GM19397 (cell line): ENCODE measurements around the gene TRNP1.
"Not testable (repeated sequence)": the region's sequence is repeated elsewhere in the genome, so short reads cannot be mapped to it uniquely, and the experiment has no call there.

Experiments used
- ATAC-seq: cut with Tn5 transposase; IDR thresholded peaks from one replicate; pipeline ENCODE4 v1.9.1; 2021; ENCODE audit warnings: mild to moderate bottlenecking, moderate library complexity; ENCODE audit not compliant: unreplicated experiment

The TRNP1 gene, protein sequence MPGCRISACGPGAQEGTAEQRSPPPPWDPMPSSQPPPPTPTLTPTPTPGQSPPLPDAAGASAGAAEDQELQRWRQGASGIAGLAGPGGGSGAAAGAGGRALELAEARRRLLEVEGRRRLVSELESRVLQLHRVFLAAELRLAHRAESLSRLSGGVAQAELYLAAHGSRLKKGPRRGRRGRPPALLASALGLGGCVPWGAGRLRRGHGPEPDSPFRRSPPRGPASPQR

DNA sequence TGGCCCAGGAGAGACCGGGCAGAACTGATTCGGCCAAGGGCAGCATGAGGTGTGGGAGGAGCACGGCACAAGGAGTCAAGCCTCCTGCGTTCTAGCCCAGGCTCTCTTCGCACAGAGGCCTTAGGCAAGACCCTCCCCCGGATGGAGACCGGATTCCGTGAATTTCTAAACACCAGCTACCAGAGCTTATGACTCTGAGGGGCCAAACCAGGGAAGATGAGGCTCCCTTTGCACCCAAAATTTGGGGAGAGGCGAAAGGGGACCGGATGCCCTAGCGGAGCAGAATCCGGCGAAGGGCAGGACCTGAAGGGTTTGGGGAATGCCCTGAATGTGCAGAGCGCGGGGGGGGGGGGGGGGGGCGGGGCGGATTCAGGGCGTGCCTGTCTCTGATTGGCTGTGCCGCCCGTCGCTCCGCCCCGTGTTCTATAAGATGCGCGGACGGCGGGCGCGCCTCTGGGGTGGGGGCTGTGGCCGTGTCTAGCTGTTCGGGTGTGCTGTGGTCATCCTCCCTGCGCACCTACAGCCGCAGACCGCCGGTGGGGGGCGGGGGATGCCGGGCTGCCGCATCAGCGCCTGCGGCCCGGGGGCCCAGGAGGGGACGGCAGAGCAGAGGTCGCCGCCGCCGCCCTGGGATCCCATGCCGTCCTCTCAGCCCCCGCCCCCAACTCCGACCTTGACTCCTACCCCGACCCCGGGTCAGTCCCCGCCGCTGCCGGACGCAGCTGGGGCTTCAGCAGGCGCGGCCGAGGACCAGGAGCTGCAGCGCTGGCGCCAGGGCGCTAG is at the start of gene TRNP1:
TSS of gene TRNP1 (plus strand) at position 456 of the 783 bp plus-strand sequence. CDS start at position 551, 95 bp downstream.
- no peak for ATAC-seq

DNA sequence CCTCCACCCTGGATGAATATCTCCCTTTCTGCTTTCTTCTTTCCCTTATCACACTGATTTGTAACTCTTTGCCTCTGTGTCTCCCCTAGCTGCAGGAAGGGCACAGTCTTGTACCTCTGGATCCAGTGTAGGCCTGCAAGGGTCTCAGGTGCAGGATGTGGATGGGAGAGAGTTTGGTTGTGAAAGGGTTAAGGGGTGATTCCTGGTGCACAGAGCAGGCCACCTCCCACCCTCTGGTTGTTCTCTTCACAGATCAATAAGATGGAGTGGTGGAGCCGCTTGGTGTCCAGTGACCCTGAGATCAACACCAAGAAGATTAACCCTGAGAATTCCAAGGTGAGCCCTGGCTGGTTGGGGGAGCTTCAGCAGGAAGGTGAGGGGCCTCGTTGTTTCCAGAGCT is 48.4 kb upstream of the TRNP1 start:
- ATAC-seq: no peak

DNA sequence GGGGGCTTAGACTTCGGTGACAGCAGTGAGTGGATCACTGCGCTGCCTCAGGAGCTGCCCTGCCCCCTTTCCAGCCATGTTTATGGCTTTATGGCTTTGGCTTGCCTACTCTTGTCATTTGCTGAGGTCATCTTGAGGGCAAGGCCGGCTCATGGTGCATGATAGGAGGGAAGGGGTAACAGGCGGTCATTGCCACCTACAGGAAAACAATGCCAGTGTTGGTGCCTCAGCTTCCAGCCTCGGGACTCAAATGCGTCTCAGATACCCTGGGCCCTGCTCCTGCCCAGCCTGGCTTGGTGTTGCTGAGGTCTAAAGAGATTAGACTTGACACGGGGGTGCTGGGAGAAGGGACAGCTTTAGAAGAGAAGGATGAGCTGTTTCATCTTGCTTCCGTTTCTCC is 47.8 kb upstream of the TRNP1 start:
- no peak for ATAC-seq

DNA sequence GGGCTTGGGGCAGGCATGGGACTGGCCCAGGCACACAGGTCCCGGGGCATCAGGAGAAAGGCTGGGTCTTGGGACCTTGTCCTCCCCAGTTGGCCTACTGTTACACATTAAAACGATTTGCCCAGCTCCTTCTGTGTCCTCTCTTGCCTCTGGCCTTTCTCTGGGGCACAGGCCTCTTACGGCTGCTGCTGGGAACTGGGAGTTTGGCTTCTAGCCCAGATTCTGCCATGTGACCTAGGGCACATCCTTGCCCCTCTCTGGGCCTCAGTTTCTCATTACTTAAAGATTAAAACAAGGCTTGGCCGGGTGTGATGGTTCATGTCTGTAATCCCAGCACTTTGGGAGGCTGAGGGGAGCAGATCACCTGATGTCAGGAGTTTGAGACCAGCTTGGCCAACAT is 47.2 kb upstream of the TRNP1 start:
- no peak for ATAC-seq

DNA sequence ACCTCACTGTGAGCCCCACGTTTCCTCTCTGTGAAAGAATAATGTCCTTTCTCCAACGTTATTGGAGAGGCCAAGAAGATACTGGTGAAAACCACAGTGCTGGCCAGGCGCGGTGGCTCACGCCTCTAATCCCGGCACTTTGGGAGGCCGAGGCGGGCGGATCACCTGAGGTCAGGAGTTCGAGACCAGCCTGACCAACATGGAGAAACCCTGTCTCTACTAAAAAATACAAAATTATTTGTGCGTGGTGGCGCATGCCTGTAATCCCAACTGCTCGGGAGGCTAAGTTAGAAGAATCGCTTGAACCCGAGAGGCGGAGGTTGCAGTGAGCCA is 44.8 kb upstream of the TRNP1 start:
- not testable (repeated sequence) for ATAC-seq

DNA sequence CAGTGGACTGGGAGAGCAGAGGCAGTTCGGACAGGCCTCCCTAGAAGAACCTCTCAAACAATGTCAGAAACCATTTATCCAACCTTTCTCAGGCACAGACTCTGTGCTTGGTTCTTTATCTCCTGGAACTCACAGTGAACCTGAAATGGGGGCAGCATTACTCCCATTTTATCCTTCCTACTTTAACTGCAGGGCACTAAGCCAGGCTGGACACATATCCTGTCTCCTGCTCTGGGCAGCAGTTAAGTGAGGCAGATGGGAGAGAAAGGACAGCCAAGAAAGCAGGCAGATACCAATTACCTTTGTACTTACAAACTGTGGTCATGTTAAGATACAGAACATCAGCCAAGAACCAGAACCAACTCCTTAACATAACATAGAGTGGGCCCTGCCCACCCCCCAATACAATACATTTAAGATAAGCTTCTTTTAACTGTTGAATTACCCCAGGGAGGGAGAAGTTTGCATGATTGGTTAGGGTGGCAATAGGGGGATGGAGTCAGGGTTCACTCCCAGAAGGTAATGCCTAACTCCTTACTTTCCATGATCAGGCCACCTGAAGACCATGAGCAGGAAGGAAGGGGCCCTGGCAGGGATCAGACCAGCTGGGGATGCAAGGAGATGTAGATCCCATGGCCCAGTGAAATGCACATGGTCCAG is 44.1 kb upstream of the TRNP1 start:
- ATAC-seq: no peak

DNA sequence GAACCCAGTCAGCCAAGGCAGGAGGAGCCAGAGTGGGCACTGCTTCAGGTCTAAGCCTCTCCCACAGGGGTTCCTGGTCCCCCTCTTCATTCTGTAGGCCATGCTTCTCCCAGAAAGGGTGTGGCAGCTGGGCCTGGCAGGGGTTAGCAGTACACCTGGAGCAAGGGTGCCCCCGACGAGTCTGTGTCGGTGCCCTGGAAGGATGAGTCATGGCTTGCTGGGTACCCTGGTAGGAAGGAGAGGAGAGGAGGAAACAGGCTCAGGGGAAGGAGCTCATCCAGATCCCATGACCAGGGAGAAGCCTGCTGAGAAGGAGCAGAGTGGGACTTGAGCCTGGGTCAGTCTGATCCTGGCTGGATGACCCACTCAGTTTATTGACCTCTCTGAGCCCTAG is 43.6 kb upstream of the TRNP1 start:
- ATAC-seq: no peak

DNA sequence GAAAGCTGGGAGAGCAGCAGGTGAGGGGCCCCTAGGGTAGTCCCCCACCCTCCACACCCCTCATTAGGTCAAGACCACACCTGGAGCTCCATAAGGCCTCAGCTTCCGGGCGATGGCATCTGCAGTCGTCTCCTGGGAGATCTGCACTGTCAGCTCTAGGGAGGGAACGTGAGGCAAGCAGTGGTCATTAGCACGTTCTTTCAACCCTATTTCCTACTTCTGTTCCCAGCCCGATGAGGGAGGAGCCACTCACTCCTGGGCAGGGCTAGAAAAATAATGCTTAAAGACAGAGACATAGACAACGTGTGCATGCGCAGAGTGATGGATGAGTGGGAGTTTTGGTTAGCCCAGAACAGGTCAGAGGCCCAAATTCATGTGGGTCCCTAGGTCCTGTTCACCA is 42.9 kb upstream of the TRNP1 start:
- no peak for ATAC-seq

DNA sequence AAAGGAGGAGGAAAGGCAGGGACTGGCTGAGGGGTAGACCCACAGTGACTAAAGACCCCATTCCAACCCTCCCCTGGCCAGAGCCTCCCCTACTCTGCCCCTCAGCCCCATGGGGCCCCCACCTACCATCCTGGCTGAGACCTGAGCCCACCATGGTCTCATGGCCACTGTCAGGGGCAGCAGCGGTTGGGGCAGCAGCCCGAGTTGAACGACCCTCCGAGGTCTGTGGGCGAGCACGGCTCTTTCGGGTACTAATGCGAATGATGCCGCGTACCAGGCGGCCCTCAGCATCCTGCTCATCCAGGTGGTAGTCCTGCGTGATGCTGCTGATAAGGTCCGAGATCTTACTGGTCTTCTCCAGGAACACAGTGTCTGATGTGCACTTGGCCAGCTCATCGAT is 42.3 kb upstream of the TRNP1 start:
- no peak for ATAC-seq

DNA sequence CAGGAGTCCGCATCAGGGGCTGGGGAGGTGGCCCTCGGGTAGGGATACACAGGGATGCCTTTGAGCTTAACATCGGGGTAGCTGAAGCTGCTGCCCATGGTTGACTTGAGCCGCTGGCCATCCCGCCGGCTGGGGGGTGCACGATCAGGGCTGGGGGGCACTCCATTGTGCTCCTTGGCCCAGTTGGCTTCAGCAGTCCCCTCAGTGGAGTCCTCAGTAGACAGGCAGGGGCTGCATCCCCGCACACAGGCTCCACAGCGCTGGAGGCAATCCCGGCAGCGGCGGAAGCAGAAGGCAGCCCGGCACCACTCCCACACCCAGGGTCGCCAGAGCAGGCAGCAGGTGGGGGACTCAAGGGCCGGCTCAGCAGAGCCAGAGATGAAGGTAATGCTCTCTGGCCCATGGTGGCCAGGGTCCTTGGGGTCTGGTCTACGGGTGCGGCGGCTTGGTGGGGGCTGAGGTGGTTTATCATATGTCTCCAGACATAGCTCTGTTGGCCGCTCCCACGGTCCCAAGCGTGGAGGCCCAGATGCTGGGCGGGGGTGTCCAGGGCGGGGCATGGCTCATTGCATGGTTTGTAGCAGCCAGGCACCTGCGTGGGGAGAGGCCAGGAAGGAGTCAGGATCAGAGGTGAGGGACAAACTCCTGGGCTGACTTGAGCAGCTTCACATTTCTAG is 41.5 kb upstream of the TRNP1 start:
- no peak for ATAC-seq

DNA sequence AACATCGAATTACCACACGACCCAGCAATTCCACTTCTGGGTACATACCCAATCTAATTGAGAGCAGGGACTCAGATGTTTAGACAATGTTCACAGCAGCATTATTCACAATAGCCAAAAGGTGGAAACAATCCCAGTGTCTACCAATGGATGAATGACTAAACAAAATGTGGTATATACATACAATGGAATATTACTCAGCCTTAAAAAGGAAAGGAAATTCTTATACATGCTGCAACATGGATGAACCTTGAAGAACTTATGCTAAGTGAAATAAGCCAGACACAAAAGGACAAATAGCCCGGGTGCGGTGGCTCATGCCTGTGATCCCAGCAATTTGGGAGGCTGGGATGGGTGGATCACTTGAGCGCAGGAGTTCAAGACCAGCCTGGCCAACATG is 40.1 kb upstream of the TRNP1 start:
- ATAC-seq: no peak

DNA sequence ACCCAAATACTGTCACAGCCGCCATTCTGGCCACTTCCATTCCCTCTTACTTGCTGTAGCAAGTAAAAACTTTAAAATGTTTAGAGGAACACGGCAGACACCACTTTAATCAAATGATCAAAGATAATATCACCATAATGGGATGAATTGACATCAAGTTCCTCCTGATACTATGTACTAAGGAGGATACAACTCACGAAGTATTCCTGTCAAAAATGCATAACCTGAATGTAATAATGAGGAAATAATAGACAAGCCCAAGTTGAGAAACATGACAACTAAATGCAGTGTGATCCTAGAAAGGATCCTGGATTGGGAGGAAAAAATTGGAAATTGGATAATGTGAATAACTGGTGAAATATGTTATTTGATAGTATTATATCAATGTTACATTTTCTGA is 37.2 kb upstream of the TRNP1 start:
- ATAC-seq: no peak

DNA sequence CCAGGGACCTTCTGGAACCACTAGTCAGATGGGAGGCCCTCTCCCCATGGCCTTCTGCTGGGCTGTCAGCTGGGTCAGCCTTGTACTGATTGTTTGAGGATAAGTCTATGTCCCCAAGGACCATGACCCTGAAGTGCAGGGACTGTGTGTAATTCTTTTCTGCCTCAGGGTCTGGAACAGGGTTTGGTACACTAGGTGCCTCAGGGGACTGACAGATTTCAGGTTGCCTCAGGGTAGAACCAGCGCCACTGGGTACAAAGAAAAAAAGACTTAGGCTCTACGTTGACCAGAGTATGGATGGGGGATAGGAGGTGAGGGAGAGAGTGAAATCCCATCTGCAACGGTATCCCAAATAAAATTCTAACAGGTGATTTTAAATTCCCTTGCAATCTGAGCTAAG is 36.2 kb upstream of the TRNP1 start:
- no peak for ATAC-seq

DNA sequence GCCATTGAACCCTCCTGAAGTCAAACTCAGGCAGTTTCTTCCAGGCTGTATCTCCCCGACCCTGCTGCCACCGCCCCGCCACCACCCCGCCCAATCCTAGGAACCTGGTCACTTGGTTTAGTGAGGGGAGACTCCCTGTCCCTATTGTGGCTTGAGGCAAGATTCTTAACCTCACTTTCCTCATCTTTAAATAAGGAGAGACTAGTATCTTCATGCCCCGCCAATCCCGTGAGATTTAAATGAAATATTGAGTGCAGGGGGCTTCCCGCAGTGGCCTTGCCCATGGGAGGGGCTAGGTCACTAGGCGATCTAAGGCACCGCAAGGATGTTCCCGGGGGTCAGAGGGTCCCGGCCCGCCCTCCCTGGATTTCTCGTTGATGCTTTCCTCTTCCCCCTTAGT is 34.2 kb upstream of the TRNP1 start:
- no peak for ATAC-seq

DNA sequence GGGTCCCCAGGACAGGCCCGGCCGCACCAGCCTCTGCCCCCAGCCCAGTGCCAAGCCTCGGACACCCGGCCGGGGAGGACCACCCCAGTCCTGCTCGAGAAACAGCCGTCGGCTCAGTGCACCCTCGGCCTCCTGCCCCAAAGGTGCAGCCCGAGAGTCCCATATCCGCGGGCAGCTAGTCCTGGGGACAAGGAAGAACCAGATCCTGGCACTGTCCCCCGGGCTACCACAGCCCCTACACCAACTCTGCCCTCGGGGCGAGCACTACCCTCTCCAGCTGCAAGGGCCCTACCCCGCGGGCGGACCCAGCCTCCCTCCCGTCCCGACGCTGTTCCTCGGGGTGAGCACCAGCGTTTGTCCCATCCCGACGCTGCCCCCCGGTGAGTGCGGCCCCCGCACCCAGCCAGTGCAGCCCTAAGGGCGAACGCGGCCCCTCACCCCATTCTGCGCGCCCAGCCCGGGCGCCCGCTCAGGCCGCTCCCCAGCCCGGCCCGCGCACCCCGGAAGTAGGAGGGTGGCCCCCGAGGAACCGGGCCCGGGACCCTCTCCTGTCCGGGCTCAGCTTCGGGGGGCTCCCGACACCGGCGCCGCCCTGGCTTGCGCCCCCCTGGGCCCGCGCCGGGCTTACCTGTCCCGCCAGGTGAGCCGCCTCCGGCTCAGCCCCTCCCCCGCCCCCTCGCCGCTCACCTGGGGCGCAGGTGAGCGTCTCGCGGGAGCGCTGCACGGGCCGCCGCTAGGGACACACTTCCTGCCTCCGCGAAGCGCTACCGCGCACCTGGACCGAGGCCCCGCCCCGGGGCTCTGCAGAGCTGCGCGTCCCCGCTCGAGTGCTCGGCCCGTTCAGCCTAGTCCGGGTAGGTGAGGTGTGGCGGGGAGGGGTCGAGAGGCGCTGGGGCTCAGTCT is 33.5 kb upstream of the TRNP1 start, which contains the start of gene KDF1:
TSS of gene KDF1 (minus strand) at position 747 of the 903 bp plus-strand sequence. CDS start 8,088 bp downstream, outside the sequence.
- no peak for ATAC-seq

DNA sequence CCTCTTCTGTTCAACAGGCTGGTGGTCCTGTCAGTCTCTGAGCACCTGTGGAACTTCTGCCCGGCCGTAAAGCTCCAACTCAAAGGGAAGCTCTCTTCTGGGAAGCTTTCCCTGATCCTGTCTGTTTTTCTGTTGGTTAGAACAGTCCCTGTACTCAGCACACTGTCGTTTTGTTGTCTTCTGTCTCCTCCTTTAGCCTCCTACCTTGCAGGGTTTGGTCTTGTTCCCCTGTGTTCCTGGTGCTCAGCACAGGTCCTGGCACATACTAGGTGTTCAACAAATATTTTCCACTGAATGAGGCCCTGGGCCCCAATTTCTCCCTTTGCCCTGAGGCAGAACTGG is 32.9 kb upstream of the TRNP1 start:
- ATAC-seq: no peak

DNA sequence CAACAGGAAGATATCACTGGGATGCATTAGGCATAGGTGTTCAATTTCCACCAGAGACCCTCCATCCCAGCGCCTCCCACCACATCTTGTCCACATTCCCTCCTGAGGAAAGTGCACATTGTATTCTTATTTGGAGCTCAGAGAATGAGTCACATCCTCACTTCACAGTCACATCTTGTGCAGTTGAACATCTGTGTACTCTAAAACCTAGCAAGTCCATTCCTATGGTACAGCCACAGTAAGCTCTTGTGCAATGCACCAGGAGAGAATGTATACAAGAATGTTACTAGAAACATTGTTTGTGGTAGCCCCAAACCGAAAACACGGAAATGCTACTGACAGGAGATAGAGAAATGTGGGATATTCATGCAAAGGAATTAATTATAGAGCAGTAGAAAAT is 31.7 kb upstream of the TRNP1 start:
- ATAC-seq: no peak

DNA sequence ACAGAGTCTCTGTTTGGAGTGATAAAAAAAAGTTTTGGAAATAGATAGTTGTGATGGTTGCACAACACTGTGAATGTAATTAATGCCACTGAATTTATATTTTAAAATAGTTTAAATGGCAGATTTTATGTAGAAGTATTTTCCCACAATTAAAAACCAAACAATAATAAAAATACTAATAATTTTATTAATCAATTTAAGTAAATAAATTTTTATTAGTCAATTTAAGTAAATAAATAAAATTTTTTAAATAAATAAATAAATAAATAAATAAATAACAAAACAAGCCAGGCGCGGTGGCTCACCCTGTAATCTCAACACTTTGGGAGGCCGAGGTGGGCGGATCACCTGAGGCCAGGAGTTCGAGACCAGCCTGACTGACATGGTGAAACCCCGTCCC is 28.3 kb upstream of the TRNP1 start:
- no peak for ATAC-seq

DNA sequence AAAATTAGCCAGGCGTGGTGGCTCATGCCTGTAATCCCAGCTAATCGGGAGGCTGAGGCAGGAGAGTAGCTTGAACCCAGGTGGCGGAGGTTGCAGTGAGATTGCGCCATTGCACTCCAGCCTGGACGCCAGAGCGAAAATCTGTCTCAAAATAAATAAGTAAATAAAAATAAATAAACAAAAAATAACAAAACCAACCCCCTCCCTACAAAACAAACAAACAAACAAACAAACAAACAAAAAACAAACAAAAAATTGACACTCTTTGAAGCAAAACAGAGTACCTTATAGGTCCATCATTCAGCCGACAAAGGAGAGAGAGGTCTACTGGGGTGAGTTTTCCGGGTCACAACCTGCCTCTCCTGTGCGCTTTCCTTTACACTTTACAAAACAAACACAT is 27.9 kb upstream of the TRNP1 start:
- no peak for ATAC-seq

DNA sequence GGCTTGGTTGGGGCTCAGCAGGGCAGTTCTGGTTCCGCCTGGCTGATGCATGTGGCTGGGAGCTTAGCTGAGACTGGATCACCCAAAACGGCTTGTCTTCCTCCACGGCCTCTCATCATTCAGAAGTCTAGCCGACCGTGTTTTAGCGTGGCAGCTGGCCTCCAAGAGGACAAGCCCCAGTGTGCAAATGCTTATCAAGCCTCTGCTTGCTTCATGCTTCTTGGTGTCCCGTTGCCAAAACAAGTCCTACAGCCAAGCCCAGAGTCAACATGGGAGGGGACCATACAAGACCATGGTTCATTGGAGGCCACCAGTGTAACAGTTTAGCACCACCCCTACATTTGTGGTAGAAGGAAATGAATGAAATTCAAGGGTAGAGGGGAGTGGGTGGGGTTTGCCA is 22.7 kb upstream of the TRNP1 start:
- ATAC-seq: no peak

DNA sequence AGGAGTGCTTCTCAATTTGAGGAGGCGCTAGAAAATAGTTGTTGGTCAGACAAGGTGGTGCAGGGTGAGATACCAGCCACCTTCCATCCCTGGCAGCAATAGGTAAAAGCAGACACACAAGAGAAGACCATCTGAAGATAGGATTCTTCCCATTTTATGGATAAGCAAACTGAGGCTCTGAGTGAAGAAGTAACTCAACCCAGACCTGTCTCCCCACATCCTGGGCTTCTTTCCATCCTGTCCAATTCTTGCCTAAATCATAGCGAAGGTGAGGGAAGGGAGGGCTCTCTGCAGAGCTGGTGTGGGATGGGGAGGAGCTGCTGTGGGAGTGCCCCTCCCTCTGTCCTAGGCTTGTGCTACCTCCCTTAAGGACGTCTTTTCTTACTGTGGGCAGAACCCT is 21.9 kb upstream of the TRNP1 start:
- ATAC-seq: no peak
